ENCODE results near the gene TPSAB1.

DNA sequence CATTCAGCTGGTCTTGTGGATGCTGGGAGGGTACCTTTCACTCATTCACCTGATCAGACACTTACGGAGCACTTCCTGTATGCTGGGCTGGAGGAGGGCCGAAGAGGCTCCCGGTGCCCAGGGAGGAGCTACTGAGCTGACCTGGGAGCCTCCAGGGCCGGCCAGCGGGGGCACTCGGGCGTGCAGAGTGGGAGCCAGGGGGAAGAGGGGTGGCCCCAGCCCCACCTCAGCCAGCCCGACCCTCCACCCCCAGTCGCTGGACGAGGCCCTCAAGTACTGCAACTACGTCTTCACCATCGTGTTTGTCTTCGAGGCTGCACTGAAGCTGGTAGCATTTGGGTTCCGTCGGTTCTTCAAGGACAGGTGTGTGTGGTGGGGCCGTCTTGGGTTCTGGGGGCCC, 25.8 kb upstream of the TPSAB1 start:
- TF ChIP-seq, protein P1, sequence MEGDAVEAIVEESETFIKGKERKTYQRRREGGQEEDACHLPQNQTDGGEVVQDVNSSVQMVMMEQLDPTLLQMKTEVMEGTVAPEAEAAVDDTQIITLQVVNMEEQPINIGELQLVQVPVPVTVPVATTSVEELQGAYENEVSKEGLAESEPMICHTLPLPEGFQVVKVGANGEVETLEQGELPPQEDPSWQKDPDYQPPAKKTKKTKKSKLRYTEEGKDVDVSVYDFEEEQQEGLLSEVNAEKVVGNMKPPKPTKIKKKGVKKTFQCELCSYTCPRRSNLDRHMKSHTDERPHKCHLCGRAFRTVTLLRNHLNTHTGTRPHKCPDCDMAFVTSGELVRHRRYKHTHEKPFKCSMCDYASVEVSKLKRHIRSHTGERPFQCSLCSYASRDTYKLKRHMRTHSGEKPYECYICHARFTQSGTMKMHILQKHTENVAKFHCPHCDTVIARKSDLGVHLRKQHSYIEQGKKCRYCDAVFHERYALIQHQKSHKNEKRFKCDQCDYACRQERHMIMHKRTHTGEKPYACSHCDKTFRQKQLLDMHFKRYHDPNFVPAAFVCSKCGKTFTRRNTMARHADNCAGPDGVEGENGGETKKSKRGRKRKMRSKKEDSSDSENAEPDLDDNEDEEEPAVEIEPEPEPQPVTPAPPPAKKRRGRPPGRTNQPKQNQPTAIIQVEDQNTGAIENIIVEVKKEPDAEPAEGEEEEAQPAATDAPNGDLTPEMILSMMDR (conservative IDR thresholded peaks at IDR 0.05; ENCODE audit: low read length) = no peak
- no peak for TF ChIP-seq EZH2phosphoT487 (IDR thresholded peaks at IDR 0.05; ENCODE audit: borderline replicate concordance)
